ENCODE results near the gene CYB5RL.

DNA sequence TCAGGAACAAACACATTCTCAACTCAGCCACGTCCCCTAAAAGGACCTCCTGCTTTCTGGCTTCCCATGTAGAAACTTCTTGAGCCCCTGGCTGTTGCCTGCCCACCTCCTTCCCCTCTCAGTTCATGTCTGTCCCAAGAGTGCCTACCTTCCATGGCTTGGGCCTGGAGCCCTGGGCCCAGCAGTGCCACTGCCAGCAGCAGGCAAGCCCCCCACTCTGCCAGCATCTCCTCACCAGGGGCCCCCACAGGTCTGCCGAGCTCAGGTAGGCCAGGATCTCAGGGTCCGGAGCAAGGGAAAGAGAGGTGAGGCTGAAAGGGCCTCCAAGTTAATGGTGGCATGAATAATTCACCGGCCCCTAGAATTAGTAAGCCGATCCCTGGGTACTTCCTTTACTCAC is 47.1 kb downstream of the CYB5RL start, which contains the start of gene CDCP2:
- TF ChIP-seq, protein P1, sequence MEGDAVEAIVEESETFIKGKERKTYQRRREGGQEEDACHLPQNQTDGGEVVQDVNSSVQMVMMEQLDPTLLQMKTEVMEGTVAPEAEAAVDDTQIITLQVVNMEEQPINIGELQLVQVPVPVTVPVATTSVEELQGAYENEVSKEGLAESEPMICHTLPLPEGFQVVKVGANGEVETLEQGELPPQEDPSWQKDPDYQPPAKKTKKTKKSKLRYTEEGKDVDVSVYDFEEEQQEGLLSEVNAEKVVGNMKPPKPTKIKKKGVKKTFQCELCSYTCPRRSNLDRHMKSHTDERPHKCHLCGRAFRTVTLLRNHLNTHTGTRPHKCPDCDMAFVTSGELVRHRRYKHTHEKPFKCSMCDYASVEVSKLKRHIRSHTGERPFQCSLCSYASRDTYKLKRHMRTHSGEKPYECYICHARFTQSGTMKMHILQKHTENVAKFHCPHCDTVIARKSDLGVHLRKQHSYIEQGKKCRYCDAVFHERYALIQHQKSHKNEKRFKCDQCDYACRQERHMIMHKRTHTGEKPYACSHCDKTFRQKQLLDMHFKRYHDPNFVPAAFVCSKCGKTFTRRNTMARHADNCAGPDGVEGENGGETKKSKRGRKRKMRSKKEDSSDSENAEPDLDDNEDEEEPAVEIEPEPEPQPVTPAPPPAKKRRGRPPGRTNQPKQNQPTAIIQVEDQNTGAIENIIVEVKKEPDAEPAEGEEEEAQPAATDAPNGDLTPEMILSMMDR (IDR thresholded peaks at IDR 0.05), result no peak
- TF ChIP-seq POLR2A (IDR thresholded peaks at IDR 0.05), result no peak

All from esophagus squamous epithelium (tissue), 4 donors.